Esophagus squamous epithelium (tissue), 5 donors: Measurements from ENCODE around the gene NHERF2. TPM values are rescaled to one million over a fixed set of nuclear protein-coding genes. Genes with fewer than 3 reads are reported as not detected.
A peak's percentile ranks its signal among the peaks of the same experiment; 100 is the strongest.

ENCODE experiments used
- DNase-seq: peaks from one replicate; lab custom pipeline; 2025; lab: John Stamatoyannopoulos, UW
- H3K27ac ChIP-seq, 4 donors: fragments of 200-600 bp; sonication (generic); one replicate each; pipeline ENCODE4 v1.5.1; 2016 to 2019; ENCODE audit warnings: mild to moderate bottlenecking in 1 of 4
- H3K27me3 ChIP-seq, 4 donors: fragments of 200-600 bp; sonication (generic); 1 replicate in 3 of 4; 2 replicates in 1 of 4; pipeline versions ENCODE4 v1.5.1 to v1.6.0; 2017 to 2021; ENCODE audit warnings: antibody characterized with exemption in 1 of 4
- H3K36me3 ChIP-seq, 3 donors: fragments of 200-600 bp; sonication (generic); one replicate each; pipeline ENCODE4 v1.5.1; 2016 to 2019
- H3K4me1 ChIP-seq, 3 donors: fragments of 200-600 bp; sonication (generic); one replicate each; pipeline ENCODE4 v1.5.1; 2017 to 2019
- H3K4me3 ChIP-seq, 4 donors: fragments of 200-600 bp; sonication (generic); 1 replicate in 3 of 4; 2 replicates in 1 of 4; pipeline ENCODE4 v1.5.1; 2016 to 2019; ENCODE audit warnings: mild to moderate bottlenecking in 2 of 4, moderate library complexity in 1 of 4
- H3K9me3 ChIP-seq, 3 donors: fragments of 200-600 bp; sonication (generic); one replicate each; pipeline ENCODE4 v1.5.1; 2016 to 2019
- POLR2A ChIP-seq, 4 donors: fragments of 450-650 bp; IDR thresholded peaks; one replicate each; pipeline ENCODE4 v1.6.1; 2017; ENCODE audit warnings: antibody characterized with exemption in 4 of 4, mild to moderate bottlenecking in 4 of 4, moderate library complexity in 3 of 4
- WGBS, 2 donors: methylation state at CpG; one replicate each; pipeline ENCODE4 v1.1.5; 2018; 5-methylcytosine and 5-hydroxymethylcytosine counted together
- intact Hi-C: fragments of 100-400 bp; cut with DNase I; formaldehyde crosslinking; loops from one replicate; pipeline ENCODE4 v1.15.0; 2022
- total RNA-seq, 4 donors: library from RNA; depleted of rRNA; stranded (reverse); fragments of >200 nt; gene quantifications; one replicate each; pipeline ENCODE4 v1.1.0, GENCODE V29; 2016
- TF ChIP-seq, protein P1 (sequence below), 6 experiments: fragments of 450-650 bp in 4 of 6; fragments of 200-600 bp in 2 of 6; sonication (generic) in 2 of 6; IDR thresholded peaks; one replicate each; pipeline ENCODE4 v1.5.1; 2016 to 2019; ENCODE audit warnings: antibody characterized with exemption in 6 of 6, mild to moderate bottlenecking in 4 of 6, moderate library complexity in 4 of 6
- donor health status: DM: yes; HTN: yes; CAD: no.

The NHERF2 gene
- total RNA-seq, 4 donors from 2014 or later, result 11.6 to 31.7 (median 16.5) TPM

DNA sequence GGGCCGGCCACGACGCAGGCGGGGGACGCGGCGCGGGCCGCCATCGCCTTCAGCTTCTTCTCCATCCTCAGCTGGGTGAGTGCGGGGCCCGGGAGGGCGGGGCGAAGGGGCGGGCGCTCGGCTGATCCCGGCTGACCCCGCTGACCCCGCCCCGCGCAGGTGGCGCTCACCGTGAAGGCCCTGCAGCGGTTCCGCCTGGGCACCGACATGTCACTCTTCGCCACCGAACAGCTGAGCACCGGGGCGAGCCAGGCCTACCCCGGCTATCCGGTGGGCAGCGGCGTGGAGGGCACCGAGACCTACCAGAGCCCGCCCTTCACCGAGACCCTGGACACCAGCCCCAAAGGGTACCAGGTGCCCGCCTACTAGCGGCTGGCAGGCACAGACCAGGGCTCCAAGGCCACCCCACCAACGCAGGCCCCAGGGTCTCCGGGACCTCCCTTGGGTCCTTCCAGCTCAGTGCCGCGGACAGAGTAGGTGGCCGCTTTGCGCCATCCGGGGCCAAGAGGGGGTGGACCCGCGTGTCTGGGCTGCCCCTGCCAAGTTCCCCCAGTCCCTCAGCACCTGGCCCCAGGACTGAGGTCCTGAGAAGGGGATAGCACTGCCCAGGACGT is 33.9 kb upstream of the NHERF2 start:
- 60 to 100% methylated on average over 1 to 2 of the region's 50 CpGs for WGBS, 2 donors
- intact Hi-C loops, result no loop called here
- DNase-seq, result no peak
- Histone ChIP-seq H3K4me1 (peaks cover 31 to 73% (median 33%) of the 10 kb centered on the region in 3 donors), H3K27ac (peak overlapping the region in 3 of 4 donors; percentile 9 to 41 (median 29)), H3K4me3 (peak overlapping the region in 1 of 4 donors; percentile 58), H3K36me3 (peaks cover under 1 to 18% (median under 1%) of the 10 kb centered on the region in 3 donors), H3K27me3 (peaks cover 12 to 40% (median 21%) of the 10 kb centered on the region in 4 donors), H3K9me3 (peaks cover 0 to 6% (median 0%) of the 10 kb centered on the region in 3 donors)
- TF ChIP-seq, protein P1, sequence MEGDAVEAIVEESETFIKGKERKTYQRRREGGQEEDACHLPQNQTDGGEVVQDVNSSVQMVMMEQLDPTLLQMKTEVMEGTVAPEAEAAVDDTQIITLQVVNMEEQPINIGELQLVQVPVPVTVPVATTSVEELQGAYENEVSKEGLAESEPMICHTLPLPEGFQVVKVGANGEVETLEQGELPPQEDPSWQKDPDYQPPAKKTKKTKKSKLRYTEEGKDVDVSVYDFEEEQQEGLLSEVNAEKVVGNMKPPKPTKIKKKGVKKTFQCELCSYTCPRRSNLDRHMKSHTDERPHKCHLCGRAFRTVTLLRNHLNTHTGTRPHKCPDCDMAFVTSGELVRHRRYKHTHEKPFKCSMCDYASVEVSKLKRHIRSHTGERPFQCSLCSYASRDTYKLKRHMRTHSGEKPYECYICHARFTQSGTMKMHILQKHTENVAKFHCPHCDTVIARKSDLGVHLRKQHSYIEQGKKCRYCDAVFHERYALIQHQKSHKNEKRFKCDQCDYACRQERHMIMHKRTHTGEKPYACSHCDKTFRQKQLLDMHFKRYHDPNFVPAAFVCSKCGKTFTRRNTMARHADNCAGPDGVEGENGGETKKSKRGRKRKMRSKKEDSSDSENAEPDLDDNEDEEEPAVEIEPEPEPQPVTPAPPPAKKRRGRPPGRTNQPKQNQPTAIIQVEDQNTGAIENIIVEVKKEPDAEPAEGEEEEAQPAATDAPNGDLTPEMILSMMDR (IDR thresholded peaks at IDR 0.05), result no peak
- TF ChIP-seq POLR2A (IDR thresholded peaks at IDR 0.05), result no peak

DNA sequence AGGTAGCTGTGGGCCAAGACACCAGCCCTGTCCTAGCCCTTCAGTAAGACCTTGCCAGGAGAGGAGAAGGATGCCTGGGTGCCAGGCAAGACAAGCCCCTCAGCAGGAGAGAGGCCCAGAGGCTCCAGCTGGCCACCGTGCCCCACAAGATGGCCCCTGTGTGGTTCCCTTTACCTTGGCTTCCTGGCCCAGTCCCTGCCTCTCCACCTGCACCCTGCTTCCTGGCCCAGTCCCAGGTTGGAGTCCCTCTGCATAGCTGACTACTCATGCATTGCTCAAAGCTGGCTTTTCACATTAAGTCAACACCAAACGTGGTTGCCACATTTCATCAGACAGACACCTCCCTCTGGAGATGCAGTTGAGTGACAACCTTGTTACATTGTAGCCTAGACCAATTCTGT is 33.0 kb upstream of the NHERF2 start:
- DNase-seq, result no peak
- WGBS, 2 donors, result 45 to 60% methylated on average over 2 of the region's 2 CpGs
- TF ChIP-seq, protein P1 (IDR thresholded peaks at IDR 0.05), result no peak
- TF ChIP-seq POLR2A (IDR thresholded peaks at IDR 0.05), result no peak
- peak overlapping the region; percentile 9 to 46 (median 28) for H3K27ac ChIP-seq
- peaks cover 0 to 6% (median 0%) of the 10 kb centered on the region in 3 donors for H3K9me3 ChIP-seq
- H3K27me3 ChIP-seq, result peaks cover 12 to 31% (median 19%) of the 10 kb centered on the region in 4 donors
- H3K4me3 ChIP-seq, result no peak overlapping the region
- peaks cover 9 to 27% (median 10%) of the 10 kb centered on the region in 3 donors for H3K36me3 ChIP-seq
- intact Hi-C loops, result no loop called here
- peaks cover 33 to 78% (median 34%) of the 10 kb centered on the region in 3 donors for H3K4me1 ChIP-seq

DNA sequence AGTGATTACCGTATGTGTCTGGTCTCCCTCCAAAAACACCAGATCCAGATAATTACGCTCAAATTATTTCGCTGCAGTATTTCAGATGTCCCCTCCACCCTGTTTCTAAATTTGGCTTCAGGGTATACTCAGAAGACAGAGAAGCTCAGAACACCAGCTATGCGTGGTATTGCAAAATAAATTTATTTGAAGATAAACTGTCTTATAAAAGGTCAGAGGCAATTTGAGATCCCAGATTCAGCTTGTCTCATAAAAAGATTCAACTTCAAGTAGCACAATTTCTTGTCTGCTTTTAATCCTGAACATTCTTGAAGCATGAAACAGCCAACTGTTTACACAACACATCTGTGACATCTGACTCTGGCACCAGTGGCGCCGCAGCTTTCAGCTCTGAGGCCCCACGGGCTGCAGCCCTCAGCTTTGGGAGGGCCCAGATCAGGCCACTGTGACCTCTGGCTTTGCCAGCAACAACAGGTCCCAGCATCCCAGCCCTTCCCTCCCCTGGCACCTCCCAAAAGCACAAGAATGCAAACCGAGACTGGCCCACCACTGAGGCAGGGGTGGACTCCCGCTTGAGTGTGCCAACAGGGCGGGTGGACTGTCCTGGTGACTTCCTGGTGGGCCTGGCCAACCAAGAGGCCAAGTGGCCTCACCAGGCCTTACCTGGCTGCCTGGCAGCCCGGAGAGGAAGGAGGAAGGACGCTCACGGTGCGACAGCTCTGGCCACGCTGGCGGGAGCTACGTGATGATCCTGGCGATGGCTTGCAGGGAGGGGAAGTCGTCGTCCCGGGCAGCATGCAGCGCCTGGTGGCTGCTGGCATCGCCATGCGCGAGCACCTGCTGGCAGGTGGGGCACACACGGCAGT is 29.0 kb upstream of the NHERF2 start:
- no peak for DNase-seq
- intact Hi-C loops, result no loop called here
- 60 to 73% methylated on average over 6 to 14 of the region's 26 CpGs for whole genome bisulfite sequencing, 2 donors
- H3K9me3 ChIP-seq, result peaks cover 0 to under 1% (median 0%) of the 10 kb centered on the region in 3 donors
- no peak for TF ChIP-seq POLR2A (IDR thresholded peaks at IDR 0.05)
- TF ChIP-seq, protein P1 (IDR thresholded peaks at IDR 0.05), result no peak
- H3K4me1 ChIP-seq, result peaks cover 4 to 38% (median 13%) of the 10 kb centered on the region in 3 donors
- no peak overlapping the region for H3K4me3 ChIP-seq
- H3K36me3 ChIP-seq, result peaks cover 44 to 67% (median 46%) of the 10 kb centered on the region in 3 donors
- H3K27ac ChIP-seq, result peak overlapping the region in 3 of 4 donors; percentile 42 to 83 (median 71)
- no peaks in the 10 kb centered on the region for H3K27me3 ChIP-seq

DNA sequence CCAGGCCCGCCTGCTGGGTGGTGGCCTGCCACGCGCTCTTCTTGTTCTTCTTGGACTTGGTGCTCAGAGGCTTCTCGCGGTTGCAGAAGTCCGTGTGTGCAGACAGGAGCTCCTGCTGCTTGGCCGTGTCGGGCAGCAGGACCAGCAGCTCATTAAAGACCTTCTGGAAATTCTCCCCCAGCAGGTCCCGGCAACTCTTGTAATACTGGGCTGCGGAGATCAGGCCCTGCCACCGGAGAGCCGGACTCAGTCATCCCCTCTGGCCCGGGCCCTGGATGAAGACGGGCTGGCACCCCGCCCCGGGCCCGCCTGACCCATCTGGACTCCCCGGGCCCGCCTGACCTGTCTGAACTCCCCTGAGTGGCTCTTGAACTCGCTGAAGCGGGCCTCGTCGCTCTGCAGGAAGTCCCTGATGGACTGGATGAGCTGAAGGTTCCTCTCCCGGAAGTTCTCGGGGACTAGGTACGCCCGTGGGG is 28.3 kb upstream of the NHERF2 start:
- H3K4me1 ChIP-seq, result peaks cover 2 to 34% (median 9%) of the 10 kb centered on the region in 3 donors
- 73 to 100% methylated on average over 3 to 6 of the region's 27 CpGs for WGBS, 2 donors
- no peaks in the 10 kb centered on the region for H3K9me3 ChIP-seq
- DNase-seq, result no peak
- peak overlapping the region in 3 of 4 donors; percentile 34 to 81 (median 42) for H3K27ac ChIP-seq
- H3K36me3 ChIP-seq, result peaks cover 47 to 73% (median 51%) of the 10 kb centered on the region in 3 donors
- H3K4me3 ChIP-seq, result no peak overlapping the region
- H3K27me3 ChIP-seq, result no peaks in the 10 kb centered on the region
- TF ChIP-seq, protein P1 (IDR thresholded peaks at IDR 0.05), result no peak
- no peak for TF ChIP-seq POLR2A (IDR thresholded peaks at IDR 0.05)
- intact Hi-C loops, result no loop called here
